GM03348 (cell line): ENCODE results near the gene SAMD4A.
"Not testable (repeated sequence)": the region's sequence is repeated elsewhere in the genome, so short reads cannot be mapped to it uniquely, and the experiment has no call there.

Experiments used
- DNase-seq: peaks from one replicate; pipeline ENCODE4 v3.0.0; 2012; ENCODE audit warnings: low spot score

The SAMD4A gene

DNA sequence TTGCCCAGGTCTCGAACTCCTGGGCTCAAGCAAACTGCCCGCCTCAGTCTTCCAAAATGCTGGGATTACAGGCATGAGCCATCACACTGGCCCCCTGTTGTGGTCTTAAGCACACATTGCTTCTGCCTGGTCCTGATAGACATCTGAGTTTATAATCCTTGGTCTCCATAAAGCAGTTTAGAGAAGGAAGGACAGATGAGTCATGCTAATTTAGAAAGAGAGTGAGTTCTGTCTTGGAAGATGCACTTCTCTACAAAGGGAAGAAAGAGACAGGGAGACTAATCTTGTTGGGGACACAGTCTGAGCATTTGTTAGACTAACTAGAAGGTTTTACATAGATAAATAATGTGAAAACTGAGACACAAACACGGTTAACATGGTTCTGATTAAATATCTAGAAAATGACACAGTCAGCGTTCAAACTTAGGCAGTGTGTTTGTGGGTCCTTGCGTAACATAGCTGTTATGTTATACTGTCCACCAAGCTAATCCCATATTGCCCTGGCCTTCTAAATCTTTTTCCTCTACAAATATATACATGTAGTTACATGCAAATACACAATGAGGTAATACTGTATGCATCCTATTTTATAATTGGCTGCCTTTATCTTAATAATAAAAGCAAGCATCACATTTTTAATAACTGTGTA lies 31.0 kb downstream of the SAMD4A start:
- DNase-seq = no peak

- no peak for DNase-seq
These were observed 33.2 kb downstream of the SAMD4A start for GRCh38 chr14:54599966-54600716.

GRCh38 chr14:54600717-54601109 lies 33.8 kb downstream of the SAMD4A start:
- DNase-seq = peak; percentile 47

- no peak for DNase-seq
These were observed 36.4 kb downstream of the SAMD4A start for GRCh38 chr14:54603362-54603761.

- peak; percentile 31 for DNase-seq
These were observed 39.2 kb downstream of the SAMD4A start for GRCh38 chr14:54606178-54606577.

DNA sequence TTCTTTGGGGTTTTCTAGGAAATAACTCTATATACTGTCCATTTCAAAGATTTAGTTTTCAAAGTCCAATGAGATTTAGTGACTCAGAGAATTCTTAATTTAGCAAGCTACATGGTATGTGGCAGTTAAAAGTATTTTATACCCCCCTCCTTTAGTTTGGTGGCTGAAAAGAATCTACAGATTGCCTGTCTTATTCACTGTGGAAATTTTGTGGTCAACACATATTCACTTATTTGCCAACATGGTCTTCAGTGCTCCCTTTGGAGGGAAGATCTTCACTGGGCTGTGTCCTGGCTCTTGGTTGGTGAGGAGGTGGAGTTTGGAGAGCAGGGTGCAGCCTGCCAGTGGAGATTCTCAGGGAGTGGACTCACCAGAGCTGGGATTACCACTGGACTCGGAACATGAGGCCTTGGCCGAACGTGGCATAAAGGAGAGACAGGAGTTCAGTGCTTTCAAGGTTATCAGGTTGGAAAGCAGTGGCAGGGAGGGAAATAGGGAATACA lies 39.8 kb downstream of the SAMD4A start:
- peak; percentile 83 for DNase-seq

GRCh38 chr14:54609576-54609975 lies 42.6 kb downstream of the SAMD4A start:
- DNase-seq = no peak

DNA sequence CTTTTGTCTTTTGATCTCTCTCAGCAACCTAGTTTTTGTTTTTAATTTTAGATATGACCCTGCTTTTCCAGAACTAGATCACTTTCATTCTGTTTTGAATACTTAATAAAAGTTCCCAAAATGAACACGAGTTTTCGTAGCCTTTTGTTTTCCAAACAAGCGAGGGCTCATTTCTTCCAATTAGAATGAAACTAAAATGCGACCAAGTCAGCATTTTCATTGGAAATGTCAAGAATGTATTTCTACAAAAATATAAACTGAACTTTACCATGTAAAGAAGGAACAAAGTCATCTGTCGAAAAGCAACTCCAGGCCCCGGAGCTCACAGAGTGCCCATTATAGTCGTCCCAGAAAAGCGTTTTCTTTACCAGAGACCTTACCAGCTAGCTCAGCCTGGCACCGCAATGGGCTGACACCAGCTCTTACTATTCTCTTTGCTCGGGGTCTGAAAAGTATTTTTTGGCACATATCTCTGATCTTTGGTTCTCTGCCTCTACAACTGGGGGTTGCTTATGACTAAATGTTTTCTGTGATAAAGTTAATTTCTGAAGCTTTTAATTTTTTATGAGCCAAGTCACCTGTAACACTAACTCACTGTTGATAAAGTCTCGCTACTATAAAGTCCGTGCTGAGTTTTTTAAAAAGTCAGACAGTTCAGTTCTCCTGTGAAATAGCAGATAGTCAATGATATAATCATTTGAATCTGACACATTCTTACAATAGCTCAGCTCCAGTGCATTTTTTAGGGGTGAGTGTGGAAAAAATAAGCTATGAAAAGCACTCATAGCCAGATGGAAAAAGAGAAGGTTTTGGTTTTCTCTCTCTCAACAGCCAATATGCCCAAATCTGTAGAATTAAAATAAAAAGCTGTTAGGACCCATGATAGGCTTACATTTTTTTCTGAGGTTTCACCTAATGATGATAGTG lies 43.4 kb downstream of the SAMD4A start:
- peak; percentile 68 for DNase-seq

GRCh38 chr14:54614296-54614695 lies 47.4 kb downstream of the SAMD4A start:
- DNase-seq = no peak

- peak; percentile 39 for DNase-seq
These were observed 50.5 kb downstream of the SAMD4A start for GRCh38 chr14:54617467-54617866.

DNA sequence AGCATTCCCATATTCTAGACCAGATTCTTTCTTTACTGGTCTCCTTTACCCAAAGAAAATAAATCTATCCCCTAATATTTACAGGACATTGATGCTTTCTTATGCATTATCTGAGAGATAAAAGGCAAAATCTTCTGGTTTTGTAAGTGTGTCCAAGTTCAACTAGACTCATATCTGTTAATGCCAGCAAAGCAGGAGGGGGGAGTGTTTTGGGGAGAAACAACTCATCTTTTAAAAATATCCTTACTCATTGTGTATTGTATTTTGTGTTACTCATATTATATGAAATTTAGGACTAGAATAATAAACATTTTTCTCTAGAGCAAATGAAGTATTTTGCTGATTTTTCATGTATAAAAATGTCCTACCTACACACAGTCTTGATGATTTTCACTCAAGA lies 54.8 kb downstream of the SAMD4A start:
- DNase-seq = peak; percentile 16

GRCh38 chr14:54622192-54622958 lies 55.4 kb downstream of the SAMD4A start:
- DNase-seq = no peak

GRCh38 chr14:54623279-54624004 lies 56.5 kb downstream of the SAMD4A start:
- no peak for DNase-seq

DNA sequence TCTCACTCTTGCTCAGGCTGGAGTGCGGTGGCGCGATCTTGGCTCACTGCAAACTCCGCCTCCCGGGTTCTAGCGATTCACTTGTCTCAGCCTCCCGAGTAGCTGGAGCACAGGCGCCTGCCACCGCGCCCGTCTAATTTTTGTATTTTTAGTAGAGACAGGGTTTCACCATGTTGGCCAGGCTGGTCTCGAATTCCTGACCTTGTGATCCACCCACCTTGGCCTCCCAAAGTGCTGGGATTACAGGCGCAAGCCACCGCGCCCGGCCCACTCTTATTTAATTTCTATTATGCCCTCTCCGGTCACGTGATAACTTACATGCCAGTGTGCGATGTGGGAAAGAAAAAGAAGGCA lies 57.1 kb downstream of the SAMD4A start:
- DNase-seq = not testable (repeated sequence)

- peak; percentile 60 for DNase-seq
These were observed 58.2 kb downstream of the SAMD4A start for GRCh38 chr14:54625112-54625511.

- no peak for DNase-seq
These were observed 60.3 kb downstream of the SAMD4A start for GRCh38 chr14:54627219-54627539.

- DNase-seq = peak; percentile 68
These were observed 60.8 kb downstream of the SAMD4A start for GRCh38 chr14:54627540-54628363.

DNA sequence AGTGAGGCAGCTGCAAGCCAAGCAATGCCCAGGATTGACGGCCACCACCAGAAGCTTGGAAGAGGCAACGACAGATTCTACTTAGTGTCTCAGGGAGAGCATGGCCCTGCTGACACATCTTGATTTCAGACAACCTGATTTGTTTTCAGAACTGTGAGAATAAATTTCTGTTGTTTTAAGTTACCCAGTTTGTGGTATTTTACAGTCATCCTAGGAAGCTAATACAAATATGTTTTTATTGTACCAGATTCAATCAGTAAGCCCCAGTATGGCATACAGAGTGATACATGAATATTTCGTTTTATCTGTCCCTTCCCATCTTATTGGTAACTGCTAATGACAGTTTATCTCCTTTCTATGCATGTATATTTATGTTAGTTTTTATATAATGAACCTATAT lies 62.3 kb downstream of the SAMD4A start:
- no peak for DNase-seq

DNA sequence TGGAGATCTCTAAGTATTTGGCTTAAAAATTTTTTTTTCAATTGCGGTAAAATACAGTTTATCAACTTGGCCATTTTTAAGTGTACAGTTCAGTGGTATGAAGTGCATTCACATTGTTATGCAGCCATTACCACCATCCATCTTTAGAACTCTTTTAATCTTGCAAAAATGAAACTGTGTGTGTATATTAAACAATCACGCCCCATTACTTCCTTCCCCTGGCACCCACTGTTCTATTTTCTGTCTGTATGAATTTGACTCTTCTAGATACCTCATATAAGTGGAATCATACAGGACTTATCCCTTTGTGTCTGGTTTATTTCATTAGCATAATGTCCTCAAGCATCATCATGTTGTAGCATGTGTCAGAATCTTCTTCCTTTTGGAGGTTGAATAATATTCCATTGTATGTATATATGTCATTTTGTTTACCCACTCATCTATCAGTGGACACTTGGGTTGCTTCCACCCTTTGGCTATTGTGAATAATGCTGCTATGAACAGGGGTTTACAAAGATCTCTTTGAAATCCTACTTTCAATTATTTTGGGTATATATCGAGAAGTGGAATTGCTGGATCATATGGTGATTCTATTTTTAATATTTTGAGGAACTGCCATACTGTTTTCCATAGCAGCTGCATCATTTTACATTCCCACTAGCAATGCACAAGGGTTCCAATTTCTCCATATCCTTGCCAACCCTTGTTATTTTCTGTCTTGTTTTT lies 62.9 kb downstream of the SAMD4A start:
- DNase-seq = no peak

DNA sequence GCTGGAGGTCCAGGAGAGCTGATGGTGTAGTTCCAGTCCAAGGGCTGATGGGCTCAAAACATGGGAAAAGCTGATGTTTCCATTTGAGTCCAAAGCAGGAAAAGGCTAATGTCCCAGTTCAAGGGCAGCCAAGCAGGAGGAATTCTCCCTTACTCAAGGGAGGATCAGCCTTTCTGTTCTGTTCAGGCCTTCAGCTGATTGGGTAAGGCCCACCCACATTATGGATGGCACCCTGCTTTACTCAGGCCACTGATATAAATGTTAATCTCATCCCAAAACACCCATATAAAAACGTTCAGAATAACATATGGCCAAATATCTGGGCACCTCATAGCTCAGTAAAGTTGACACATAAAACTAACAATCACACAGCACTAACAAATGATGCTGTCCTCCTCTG lies 64.1 kb downstream of the SAMD4A start:
- DNase-seq = no peak
